GM21390 (cell line): ENCODE data around the gene APOO.
A peak's percentile ranks its signal among the peaks of the same experiment; 100 is the strongest.
"Not testable (repeated sequence)": the region's sequence is repeated elsewhere in the genome, so short reads cannot be mapped to it uniquely, and the experiment has no call there.

Experiments used
- ATAC-seq: cut with Tn5 transposase; IDR thresholded peaks from one replicate; pipeline ENCODE4 v1.9.1; 2021; ENCODE audit not compliant: unreplicated experiment

The APOO gene

GRCh38 chrX:23904096-23904495, 3.6 kb downstream of the APOO start:
- no peak for ATAC-seq

- ATAC-seq = no peak
These were observed 5.3 kb downstream of the APOO start for GRCh38 chrX:23902419-23902818.

GRCh38 chrX:23901805-23902204, 5.9 kb downstream of the APOO start:
- ATAC-seq = peak; percentile 72

GRCh38 chrX:23901060-23901459, 6.7 kb downstream of the APOO start:
- ATAC-seq = no peak

GRCh38 chrX:23900220-23900797, 7.4 kb downstream of the APOO start:
- no peak for ATAC-seq

GRCh38 chrX:23898412-23898959, 9.3 kb downstream of the APOO start:
- no peak for ATAC-seq

GRCh38 chrX:23896981-23897380, 10.8 kb downstream of the APOO start:
- no peak for ATAC-seq

GRCh38 chrX:23896539-23896938, 11.2 kb downstream of the APOO start:
- ATAC-seq = not testable (repeated sequence)

- ATAC-seq = not testable (repeated sequence)
These were observed 12.7 kb downstream of the APOO start for GRCh38 chrX:23894993-23895392.

GRCh38 chrX:23890933-23891332, 16.8 kb downstream of the APOO start:
- ATAC-seq = no peak

GRCh38 chrX:23888887-23889501, 18.7 kb downstream of the APOO start:
- ATAC-seq = no peak

- no peak for ATAC-seq
These were observed 19.8 kb downstream of the APOO start for GRCh38 chrX:23887918-23888317.

GRCh38 chrX:23887451-23887850, 20.3 kb downstream of the APOO start:
- no peak for ATAC-seq

GRCh38 chrX:23885803-23886202, 21.9 kb downstream of the APOO start:
- ATAC-seq = no peak

GRCh38 chrX:23884427-23885024, 23.2 kb downstream of the APOO start:
- no peak for ATAC-seq

- no peak for ATAC-seq
These were observed 23.9 kb downstream of the APOO start for GRCh38 chrX:23883737-23884354.

GRCh38 chrX:23879380-23880090, 28.2 kb downstream of the APOO start:
- no peak for ATAC-seq

GRCh38 chrX:23871905-23872546, 35.7 kb downstream of the APOO start:
- no peak for ATAC-seq

GRCh38 chrX:23870041-23870440, 37.7 kb downstream of the APOO start:
- ATAC-seq = no peak

GRCh38 chrX:23864742-23865326, 42.9 kb downstream of the APOO start:
- no peak for ATAC-seq
